WTC11 (cell line): ENCODE data around the gene ADSL.

ENCODE experiments used
- CREM ChIP-seq: sonication (generic); formaldehyde crosslinking; IDR thresholded peaks from 2 replicates; pipeline ENCODE4 v1.8.1; 2022; ENCODE audit warnings: mild to moderate bottlenecking, missing genetic modification reagents, moderate library complexity
- EMX1 ChIP-seq: fragments of 250-450 bp; sonication (Bioruptor Pico); IDR thresholded peaks from 2 replicates; pipeline ENCODE4 v1.8.0; 2021; ENCODE audit warnings: mild to moderate bottlenecking
- HMGA2 ChIP-seq: fragments of 250-450 bp; sonication (Bioruptor Pico); IDR thresholded peaks from 2 replicates; pipeline ENCODE4 v1.4.0; 2021; ENCODE audit warnings: mild to moderate bottlenecking, moderate library complexity
- MAX ChIP-seq: sonication (generic); formaldehyde crosslinking; IDR thresholded peaks from 2 replicates; pipeline ENCODE4 v1.8.0; 2022; ENCODE audit warnings: mild to moderate bottlenecking, missing genetic modification reagents
- RELA ChIP-seq: sonication (generic); formaldehyde crosslinking; IDR thresholded peaks from 2 replicates; pipeline ENCODE4 v1.8.1; 2022; ENCODE audit warnings: missing genetic modification reagents, mild to moderate bottlenecking, borderline replicate concordance
- ZBTB21 ChIP-seq: sonication (generic); formaldehyde crosslinking; IDR thresholded peaks from 2 replicates; pipeline ENCODE4 v1.8.1; 2023; ENCODE audit warnings: mild to moderate bottlenecking, missing genetic modification reagents, borderline replicate concordance
- ZNF281 ChIP-seq: sonication (generic); formaldehyde crosslinking; IDR thresholded peaks from 2 replicates; pipeline ENCODE4 v1.8.0; 2023; ENCODE audit warnings: mild to moderate bottlenecking, missing genetic modification reagents
- TF ChIP-seq, protein P1 (sequence below): fragments of 200-600 bp; IDR thresholded peaks from 2 replicates; pipeline ENCODE4 v1.8.0; 2022; ENCODE audit warnings: antibody characterized with exemption
- TF ChIP-seq, protein P2 (sequence below): sonication (generic); formaldehyde crosslinking; IDR thresholded peaks from 2 replicates; pipeline ENCODE4 v1.8.0; 2023; ENCODE audit warnings: missing genetic modification reagents

- TF ChIP-seq, protein P1, sequence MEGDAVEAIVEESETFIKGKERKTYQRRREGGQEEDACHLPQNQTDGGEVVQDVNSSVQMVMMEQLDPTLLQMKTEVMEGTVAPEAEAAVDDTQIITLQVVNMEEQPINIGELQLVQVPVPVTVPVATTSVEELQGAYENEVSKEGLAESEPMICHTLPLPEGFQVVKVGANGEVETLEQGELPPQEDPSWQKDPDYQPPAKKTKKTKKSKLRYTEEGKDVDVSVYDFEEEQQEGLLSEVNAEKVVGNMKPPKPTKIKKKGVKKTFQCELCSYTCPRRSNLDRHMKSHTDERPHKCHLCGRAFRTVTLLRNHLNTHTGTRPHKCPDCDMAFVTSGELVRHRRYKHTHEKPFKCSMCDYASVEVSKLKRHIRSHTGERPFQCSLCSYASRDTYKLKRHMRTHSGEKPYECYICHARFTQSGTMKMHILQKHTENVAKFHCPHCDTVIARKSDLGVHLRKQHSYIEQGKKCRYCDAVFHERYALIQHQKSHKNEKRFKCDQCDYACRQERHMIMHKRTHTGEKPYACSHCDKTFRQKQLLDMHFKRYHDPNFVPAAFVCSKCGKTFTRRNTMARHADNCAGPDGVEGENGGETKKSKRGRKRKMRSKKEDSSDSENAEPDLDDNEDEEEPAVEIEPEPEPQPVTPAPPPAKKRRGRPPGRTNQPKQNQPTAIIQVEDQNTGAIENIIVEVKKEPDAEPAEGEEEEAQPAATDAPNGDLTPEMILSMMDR: no peak
- TF ChIP-seq ZNF281 (CRISPR knock-in tag): no peak
- no peak for TF ChIP-seq EMX1 (CRISPR knock-in tag)
- TF ChIP-seq RELA (CRISPR knock-in tag): no peak
- TF ChIP-seq ZBTB21 (CRISPR knock-in tag): no peak
- no peak for TF ChIP-seq HMGA2 (CRISPR knock-in tag)
- TF ChIP-seq CREM: no peak
- TF ChIP-seq, protein P2, sequence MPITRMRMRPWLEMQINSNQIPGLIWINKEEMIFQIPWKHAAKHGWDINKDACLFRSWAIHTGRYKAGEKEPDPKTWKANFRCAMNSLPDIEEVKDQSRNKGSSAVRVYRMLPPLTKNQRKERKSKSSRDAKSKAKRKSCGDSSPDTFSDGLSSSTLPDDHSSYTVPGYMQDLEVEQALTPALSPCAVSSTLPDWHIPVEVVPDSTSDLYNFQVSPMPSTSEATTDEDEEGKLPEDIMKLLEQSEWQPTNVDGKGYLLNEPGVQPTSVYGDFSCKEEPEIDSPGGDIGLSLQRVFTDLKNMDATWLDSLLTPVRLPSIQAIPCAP: no peak
- TF ChIP-seq MAX (CRISPR knock-in tag): no peak
Observed at GRCh38 chr22:40330615-40331014, 15.7 kb upstream of the ADSL start.
